ENCODE measurements around the gene TMED8. TPM values are rescaled to one million over a fixed set of nuclear protein-coding genes. Genes with fewer than 3 reads are reported as not detected.

Gene TMED8
- total and polyA plus RNA-seq, 2 of the 13 experiments (the other 11 are each of a cell fraction or from before 2014, with no cell fraction given), result 6.0 to 11.7 TPM

DNA sequence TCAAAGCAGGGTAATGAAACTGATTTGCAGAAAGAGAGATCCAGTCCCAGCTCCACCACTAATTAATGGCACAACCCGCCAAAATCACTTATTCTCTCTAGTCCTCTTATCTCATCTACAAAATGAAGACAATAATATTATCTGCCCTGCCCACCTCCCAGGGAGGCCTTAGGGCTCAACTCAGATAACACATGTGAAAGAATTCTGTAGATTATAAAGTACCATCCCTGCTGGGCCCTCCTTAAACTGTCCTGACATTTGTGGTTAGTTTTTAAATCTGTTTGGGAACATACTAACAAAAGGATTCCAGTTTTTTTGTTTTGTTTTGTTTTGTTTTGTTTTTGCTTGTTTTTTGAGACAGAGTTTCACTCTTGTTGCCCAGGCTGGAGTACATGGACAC is 63.5 kb downstream of the TMED8 start:
- FAIRE-seq (no peak), DNase-seq (ENCODE audit: low spot score) (no peak), ATAC-seq (no peak)
- Histone ChIP-seq H3K4me1 (ENCODE audit: insufficient read depth, low read length) (peaks cover 58% of the 10 kb centered on the region), H3K4me3 (replicated peaks in 1 of 3; ENCODE audit: insufficient read depth in 1 of 3, low read depth in 2 of 3, low read length in 3 of 3) (no peak overlapping the region), H3K9ac (ENCODE audit: insufficient read depth, low read depth, low read length) (no peak overlapping the region), H3K9me3 (ENCODE audit: low read length) (no peaks in the 10 kb centered on the region), H4K20me1 (ENCODE audit: insufficient read depth, low read length) (no peaks in the 10 kb centered on the region), H3K27me3 (ENCODE audit: control insufficient read depth in 1 of 2, insufficient read depth in 2 of 2, low read length in 2 of 2) (no peaks in the 10 kb centered on the region), H3K27ac (ENCODE audit: extremely low read length, insufficient read depth, low read length) (no peak overlapping the region), H2AFZ (ENCODE audit: low read length) (no peak overlapping the region), H3K4me2 (ENCODE audit: low read depth, low read length) (no peak overlapping the region), H3K36me3 (replicated peaks in 1 of 2; ENCODE audit: control insufficient read depth in 1 of 2, insufficient read depth in 2 of 2, low read length in 2 of 2) (peaks cover 0 to 3% of the 10 kb centered on the region in 2 experiments; a peak in 3 of 5 replicates), H3K79me2 (ENCODE audit: insufficient read depth, low read length) (peaks cover 30% of the 10 kb centered on the region)
- BruUV-seq (replicated peaks), result no TSS peak
- POLR2A ChIA-PET, result interaction anchor here (5.5 kb wide), 1 partner anchor 10 kb away, joined by 70 read pairs; no protein-coding TSS in a partner anchor
- in situ Hi-C loops (cut with HindIII; ENCODE audit: extremely low pct_ligation_motif_present, low pct_unique_long_range_greater_than_20kb), result no loop called here
- 92% methylated on average over 1 of the region's 1 CpG for WGBS (ENCODE audit: low lambda C conversion rate)
- CTCF ChIA-PET (ENCODE audit: low intra/inter-chr PET ratio, low total read pairs), result interaction anchor here (0.8 kb wide), 1 partner anchor 161 kb away, joined by 3 read pairs; no protein-coding TSS in a partner anchor
- intact Hi-C loops (cut with micrococcal nuclease; ENCODE audit: unreplicated experiment), result loop anchor here (5.0 kb wide), 1 partner anchor 161 kb away; no protein-coding TSS in a partner anchor
- TF ChIP-seq, protein P1, sequence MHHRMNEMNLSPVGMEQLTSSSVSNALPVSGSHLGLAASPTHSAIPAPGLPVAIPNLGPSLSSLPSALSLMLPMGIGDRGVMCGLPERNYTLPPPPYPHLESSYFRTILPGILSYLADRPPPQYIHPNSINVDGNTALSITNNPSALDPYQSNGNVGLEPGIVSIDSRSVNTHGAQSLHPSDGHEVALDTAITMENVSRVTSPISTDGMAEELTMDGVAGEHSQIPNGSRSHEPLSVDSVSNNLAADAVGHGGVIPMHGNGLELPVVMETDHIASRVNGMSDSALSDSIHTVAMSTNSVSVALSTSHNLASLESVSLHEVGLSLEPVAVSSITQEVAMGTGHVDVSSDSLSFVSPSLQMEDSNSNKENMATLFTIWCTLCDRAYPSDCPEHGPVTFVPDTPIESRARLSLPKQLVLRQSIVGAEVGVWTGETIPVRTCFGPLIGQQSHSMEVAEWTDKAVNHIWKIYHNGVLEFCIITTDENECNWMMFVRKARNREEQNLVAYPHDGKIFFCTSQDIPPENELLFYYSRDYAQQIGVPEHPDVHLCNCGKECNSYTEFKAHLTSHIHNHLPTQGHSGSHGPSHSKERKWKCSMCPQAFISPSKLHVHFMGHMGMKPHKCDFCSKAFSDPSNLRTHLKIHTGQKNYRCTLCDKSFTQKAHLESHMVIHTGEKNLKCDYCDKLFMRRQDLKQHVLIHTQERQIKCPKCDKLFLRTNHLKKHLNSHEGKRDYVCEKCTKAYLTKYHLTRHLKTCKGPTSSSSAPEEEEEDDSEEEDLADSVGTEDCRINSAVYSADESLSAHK (CRISPR knock-in tag; IDR thresholded peaks at IDR 0.05; ENCODE audit: borderline replicate concordance), result no peak
- TF ChIP-seq ZNF343 (CRISPR knock-in tag; IDR thresholded peaks at IDR 0.05) (no peak), KLF11 (CRISPR knock-in tag; IDR thresholded peaks at IDR 0.05) (no peak), SMYD3 (CRISPR knock-in tag; IDR thresholded peaks at IDR 0.05) (no peak), ZNF10 (CRISPR knock-in tag; IDR thresholded peaks at IDR 0.05; ENCODE audit: borderline replicate concordance, low read depth) (no peak), ZZZ3 (CRISPR knock-in tag; IDR thresholded peaks at IDR 0.05; ENCODE audit: borderline replicate concordance) (no peak), ZNF652 (CRISPR knock-in tag; IDR thresholded peaks at IDR 0.05; ENCODE audit: borderline replicate concordance, low read depth) (no peak)
- TF ChIP-seq, protein P2, sequence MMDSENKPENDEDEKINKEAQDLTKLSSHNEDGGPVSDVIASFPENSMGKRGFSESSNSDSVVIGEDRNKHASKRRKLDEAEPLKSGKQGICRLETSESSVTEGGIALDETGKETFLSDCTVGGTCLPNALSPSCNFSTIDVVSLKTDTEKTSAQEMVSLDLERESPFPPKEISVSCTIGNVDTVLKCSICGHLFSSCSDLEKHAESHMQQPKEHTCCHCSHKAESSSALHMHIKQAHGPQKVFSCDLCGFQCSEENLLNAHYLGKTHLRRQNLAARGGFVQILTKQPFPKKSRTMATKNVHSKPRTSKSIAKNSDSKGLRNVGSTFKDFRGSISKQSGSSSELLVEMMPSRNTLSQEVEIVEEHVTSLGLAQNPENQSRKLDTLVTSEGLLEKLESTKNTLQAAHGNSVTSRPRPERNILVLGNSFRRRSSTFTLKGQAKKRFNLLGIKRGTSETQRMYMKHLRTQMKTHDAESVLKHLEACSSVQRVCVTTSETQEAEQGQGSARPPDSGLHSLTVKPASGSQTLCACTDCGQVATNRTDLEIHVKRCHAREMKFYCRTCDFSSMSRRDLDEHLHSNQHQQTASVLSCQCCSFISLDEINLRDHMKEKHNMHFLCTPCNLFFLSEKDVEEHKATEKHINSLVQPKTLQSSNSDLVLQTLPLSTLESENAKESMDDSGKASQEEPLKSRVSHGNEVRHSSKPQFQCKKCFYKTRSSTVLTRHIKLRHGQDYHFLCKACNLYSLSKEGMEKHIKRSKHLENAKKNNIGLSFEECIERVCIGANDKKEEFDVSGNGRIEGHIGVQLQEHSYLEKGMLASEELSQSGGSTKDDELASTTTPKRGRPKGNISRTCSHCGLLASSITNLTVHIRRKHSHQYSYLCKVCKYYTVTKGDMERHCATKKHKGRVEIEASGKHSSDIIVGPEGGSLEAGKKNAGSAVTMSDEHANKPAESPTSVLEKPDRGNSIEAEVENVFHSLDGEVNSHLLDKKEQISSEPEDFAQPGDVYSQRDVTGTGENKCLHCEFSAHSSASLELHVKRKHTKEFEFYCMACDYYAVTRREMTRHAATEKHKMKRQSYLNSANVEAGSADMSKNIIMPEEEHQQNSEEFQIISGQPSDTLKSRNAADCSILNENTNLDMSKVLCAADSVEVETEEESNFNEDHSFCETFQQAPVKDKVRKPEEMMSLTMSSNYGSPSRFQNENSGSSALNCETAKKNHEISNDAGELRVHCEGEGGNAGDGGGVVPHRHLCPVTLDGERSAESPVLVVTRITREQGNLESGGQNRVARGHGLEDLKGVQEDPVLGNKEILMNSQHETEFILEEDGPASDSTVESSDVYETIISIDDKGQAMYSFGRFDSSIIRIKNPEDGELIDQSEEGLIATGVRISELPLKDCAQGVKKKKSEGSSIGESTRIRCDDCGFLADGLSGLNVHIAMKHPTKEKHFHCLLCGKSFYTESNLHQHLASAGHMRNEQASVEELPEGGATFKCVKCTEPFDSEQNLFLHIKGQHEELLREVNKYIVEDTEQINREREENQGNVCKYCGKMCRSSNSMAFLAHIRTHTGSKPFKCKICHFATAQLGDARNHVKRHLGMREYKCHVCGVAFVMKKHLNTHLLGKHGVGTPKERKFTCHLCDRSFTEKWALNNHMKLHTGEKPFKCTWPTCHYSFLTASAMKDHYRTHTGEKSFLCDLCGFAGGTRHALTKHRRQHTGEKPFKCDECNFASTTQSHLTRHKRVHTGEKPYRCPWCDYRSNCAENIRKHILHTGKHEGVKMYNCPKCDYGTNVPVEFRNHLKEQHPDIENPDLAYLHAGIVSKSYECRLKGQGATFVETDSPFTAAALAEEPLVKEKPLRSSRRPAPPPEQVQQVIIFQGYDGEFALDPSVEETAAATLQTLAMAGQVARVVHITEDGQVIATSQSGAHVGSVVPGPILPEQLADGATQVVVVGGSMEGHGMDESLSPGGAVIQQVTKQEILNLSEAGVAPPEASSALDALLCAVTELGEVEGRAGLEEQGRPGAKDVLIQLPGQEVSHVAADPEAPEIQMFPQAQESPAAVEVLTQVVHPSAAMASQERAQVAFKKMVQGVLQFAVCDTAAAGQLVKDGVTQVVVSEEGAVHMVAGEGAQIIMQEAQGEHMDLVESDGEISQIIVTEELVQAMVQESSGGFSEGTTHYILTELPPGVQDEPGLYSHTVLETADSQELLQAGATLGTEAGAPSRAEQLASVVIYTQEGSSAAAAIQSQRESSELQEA (CRISPR knock-in tag; IDR thresholded peaks at IDR 0.05; ENCODE audit: not compliant biosample characterization), result no peak
